GM18505 (cell line): ENCODE measurements around the gene KCNJ1.

Experiments used
- ATAC-seq: cut with Tn5 transposase; IDR thresholded peaks from one replicate; pipeline ENCODE4 v1.9.1; 2021; ENCODE audit not compliant: unreplicated experiment
- POLR2A ChIP-seq: IDR thresholded peaks from 4 replicates; pipeline ENCODE4 v1.6.1; 2011; ENCODE audit warnings: borderline replicate concordance; ENCODE audit not compliant: insufficient read depth, insufficient read length; ENCODE audit errors: extremely low read depth

Gene KCNJ1

DNA sequence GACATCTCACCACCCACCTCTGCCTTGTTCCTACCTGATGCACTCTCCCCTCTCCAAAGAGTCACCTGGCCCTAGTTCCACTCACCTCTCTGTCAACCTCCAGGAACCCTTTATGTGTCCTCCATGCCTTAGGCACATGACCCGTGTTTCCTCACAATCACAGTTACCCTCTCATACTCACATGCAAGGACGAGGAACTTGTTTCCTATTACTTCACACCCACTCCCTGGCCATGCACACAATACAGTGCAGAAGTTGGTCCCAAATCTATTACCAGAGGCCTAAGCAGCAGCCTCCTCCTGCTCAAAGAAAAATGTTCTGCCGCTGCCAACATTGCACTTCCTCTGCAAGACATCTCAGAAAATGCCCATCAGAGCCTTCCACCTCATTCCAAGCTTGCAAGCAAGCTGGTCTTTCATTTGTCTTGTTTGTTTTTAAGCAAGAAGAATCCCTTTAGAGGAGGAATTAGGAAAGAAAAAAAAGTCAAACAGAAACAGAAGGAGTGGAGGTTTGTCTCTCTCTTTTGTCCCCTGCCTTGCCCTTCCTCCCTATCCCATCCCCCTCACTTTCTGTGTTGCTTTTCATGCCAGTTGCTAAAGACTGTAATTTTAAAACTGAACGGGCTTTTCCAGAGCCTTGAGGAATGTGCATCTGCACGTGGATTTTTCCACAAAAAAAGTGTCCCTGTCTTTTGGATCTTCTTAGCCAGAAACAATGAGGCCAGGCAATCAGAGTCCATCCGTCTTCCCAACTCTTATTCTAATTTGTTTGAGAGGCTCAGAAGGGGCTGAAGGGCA, 63.4 kb downstream of the KCNJ1 start:
- no peak for TF ChIP-seq POLR2A
- no peak for ATAC-seq

DNA sequence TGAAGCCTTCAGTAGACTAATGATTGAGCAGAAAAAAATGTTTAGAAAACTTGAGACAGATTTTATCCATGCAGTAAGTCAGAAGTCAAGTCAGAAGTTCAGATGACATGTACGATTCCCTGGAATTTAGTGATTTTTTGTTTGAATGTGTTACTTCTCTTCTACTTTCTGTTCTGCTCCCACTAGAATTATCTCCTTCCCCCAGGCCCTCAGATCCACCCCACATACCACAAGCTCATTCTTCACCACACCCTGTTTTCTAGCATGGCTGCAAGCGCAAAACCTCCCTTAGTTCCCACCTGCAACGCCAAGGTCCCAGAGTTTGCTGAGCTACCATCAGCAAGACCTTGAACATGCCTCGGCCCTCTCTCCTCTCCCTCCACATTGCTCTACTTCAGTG, 64.1 kb downstream of the KCNJ1 start:
- TF ChIP-seq POLR2A = no peak
- ATAC-seq = no peak

DNA sequence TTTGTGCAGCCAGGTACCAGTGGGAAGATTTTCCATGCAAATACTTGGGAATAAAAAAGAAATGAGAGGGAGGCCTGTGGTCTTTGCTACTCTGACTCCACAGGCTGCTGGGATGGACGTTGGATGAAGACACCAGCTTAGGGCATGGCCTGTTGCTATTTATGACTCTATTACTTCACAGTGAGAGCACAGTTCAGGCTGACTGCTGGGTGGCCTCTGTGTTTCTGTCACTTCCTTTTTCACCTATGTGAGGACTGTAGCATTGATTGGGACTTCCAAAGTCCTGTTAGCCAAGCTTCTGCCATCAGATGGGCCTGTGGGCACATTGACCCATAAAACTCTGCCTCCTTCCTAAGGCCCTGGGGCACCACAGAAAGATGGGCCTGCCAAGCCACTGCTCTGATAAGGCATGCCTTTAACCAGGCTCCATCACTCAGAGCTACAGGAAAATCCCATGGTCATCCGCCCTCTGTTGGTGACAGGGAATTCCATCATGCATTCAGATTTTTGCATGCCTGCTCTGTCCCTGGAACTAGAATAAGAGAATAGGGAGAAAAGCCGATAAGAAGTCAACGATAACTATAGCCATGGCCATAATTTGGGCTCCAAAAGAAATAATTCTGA, 64.6 kb downstream of the KCNJ1 start:
- ATAC-seq = no peak
- no peak for TF ChIP-seq POLR2A

GRCh38 chr11:128800871-128801417, 66.2 kb downstream of the KCNJ1 start:
- no peak for TF ChIP-seq POLR2A
- ATAC-seq = no peak

DNA sequence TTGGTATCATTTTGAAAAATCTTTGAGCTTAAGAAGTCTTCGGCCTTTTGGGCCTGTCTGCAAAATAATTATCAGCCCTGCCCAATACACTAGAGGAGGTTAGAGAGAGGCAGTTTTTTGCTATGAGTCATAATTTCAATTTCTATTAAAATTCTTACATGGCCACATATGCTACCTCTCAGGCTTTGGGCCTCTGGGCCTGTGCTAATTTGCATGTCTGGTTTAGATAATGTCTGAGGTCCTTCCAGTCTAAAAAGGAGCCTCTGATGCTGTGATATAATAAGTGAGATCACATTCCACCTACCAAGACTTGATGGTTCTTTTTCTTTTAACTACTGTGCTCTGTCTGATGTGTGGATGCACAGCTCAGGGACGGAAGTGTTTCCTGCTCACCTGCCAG, 70.8 kb downstream of the KCNJ1 start:
- TF ChIP-seq POLR2A = no peak
- ATAC-seq = peak; percentile 94

GRCh38 chr11:128790196-128790595, 76.9 kb downstream of the KCNJ1 start:
- TF ChIP-seq POLR2A = no peak
- no peak for ATAC-seq

GRCh38 chr11:128789497-128790150, 77.5 kb downstream of the KCNJ1 start:
- no peak for TF ChIP-seq POLR2A
- no peak for ATAC-seq
